Urinary bladder (tissue), 4 donors: Measurements from ENCODE around the gene PTPRN2. TPM values are rescaled to one million over a fixed set of nuclear protein-coding genes. Genes with fewer than 3 reads are reported as not detected.

Experiments
- DNase-seq: peaks from one replicate; pipeline ENCODE4 v3.0.0-alpha.2; 2015; ENCODE audit errors: extremely low spot score
- H3K27ac ChIP-seq: one replicate; pipeline ENCODE4 v1.5.1; 2013; ENCODE audit warnings: low read depth, mild to moderate bottlenecking, moderate library complexity
- H3K36me3 ChIP-seq: one replicate; pipeline ENCODE4 v1.6.1; 2013; ENCODE audit warnings: mild to moderate bottlenecking, moderate library complexity; ENCODE audit not compliant: insufficient read depth
- H3K4me1 ChIP-seq: one replicate; pipeline ENCODE4 v1.6.1; 2013; ENCODE audit warnings: mild to moderate bottlenecking, moderate library complexity; ENCODE audit not compliant: insufficient read depth
- H3K4me3 ChIP-seq: one replicate; pipeline ENCODE4 v1.5.1; 2013; ENCODE audit warnings: low read depth, low read length
- WGBS: extraction: QIAGEN DNeasy Blood & Tissue Kit; methylation state at CpG from one replicate; pipeline ENCODE4 v1.1.7; 2013; 5-methylcytosine and 5-hydroxymethylcytosine counted together
- polyA plus RNA-seq: library from polyadenylated mRNA; stranded (reverse); fragments of 200-250 nt; gene quantifications from one replicate; pipeline ENCODE4 v1.2.3, GENCODE V29; 2013
- total RNA-seq: library from RNA; depleted of rRNA; stranded (reverse); fragments of >200 nt; gene quantifications from one replicate; pipeline ENCODE4 v1.2.3, GENCODE V29; 2014
- donor health status: healthy with polysubstance abuse.
- donor health status: healthy.

Gene PTPRN2
- total and polyA plus RNA-seq, 2 donors: 2.8 to 4.4 TPM

DNA sequence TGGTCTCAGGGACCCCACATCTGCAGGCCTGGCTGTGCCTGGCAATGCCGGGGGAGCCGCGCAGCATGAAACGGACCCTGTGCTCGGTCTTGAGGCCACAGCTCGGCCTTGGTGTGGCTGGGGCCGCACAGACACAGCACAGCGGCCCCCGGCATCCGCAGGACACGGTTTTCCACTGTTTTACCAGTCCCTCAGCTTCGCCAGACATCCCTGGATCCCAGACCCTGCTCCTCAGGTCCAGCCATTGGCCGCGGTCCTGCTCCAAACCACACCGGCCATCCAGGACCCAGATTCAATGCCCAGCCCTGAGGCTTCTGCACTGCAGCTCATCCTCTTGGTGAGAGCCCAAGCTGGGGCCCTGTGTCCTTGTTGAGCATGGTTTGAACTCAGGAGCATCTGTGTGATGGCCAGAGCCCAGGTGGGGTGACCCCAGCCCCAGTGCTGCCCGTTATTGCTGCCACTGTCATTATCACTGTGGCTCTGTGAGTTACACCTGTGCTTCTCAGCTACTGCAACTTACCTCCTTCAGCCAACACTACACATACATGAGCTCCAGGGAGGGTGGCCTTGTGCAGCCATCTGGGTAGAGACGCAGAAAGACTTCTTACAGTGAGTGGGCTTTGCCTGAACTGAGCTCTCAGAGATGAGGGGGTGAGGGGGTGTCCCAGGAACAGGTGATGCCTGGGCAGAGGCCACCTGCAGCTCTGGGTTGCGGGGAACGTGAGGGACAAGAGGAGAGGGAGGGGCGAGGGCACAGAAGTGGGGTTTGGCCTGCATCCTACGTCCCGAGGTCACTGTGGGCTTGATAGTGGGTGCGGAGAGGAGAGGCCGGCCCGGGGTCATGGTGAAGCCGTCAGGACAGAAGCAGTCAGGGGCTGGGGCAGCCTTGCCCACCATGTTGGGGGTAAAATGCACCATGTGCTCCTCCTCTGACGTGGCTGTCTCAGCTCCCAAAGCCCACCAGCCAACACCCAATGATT lies 567.6 kb downstream of the PTPRN2 start:
- DNase-seq: no peak
- H3K36me3 ChIP-seq: no peaks in the 10 kb centered on the region
- no peak overlapping the region for H3K27ac ChIP-seq
- 95% methylated on average over 27 of the region's 27 CpGs for WGBS
- no peaks in the 10 kb centered on the region for H3K4me1 ChIP-seq
- no peak overlapping the region for H3K4me3 ChIP-seq

DNA sequence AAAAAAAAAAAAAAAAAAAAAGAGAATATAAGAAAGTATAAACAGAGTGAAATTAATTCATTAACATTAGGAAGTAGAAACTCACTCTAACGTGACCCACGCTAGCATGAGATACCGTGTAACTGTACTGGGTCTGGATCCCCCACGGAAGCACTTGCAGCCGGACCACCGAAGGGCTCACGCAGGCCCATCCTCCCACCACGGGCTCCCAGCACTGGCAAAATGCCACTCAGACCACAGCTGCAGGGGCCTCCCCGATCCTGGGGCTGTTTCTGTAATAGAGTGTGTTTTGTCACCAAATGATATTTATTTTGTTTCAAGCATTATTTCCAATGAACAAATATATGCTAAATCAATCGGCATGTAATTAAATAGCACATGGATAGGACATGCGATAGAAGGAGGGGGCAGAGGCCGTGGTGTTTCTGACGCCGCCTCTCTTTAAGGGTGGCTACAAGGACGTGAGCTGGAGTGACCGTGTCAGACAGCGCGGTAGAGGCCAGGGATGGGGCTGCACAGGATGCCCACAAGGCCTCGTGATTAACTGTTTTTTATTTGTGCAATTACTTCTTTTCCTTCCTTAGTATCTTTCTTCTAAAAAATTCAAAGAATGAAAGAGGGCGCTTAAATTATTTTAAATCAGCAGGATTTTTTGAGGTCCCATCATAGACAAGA lies 568.5 kb downstream of the PTPRN2 start:
- Histone ChIP-seq H3K36me3 (no peaks in the 10 kb centered on the region), H3K4me1 (no peaks in the 10 kb centered on the region), H3K27ac (no peak overlapping the region), H3K4me3 (no peak overlapping the region)
- 87% methylated on average over 20 of the region's 20 CpGs for WGBS
- DNase-seq: no peak

DNA sequence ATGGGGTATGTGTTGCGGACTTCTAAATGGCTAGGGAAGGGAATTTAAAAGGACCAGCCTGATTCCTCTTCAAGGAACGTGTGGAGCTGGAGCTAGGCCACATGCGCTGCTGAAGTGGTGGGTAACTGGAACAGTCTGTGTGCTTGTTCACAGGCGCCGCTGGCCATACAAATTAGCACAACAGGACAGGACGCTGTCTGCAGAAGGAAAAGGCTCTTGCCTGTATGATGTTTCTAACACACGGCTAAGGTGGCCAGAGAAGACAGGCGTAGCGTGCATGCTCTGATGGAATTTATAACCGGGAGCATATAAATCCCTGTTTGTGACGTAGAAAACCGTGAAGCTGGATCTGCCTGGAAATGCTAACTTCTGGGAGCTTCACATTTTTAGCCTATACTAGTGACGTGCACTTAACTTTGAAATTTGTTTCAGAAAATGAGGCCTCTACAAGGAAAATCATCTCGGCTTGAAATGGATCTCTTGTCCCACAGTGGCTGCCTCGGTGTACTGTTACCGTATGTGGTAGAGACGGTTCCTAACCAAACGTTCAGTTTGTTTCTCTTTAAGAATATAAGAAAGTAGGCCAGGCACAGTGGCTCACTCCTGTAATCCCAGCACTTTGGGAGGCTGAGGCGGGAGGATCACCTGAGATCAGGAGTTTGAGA lies 569.4 kb downstream of the PTPRN2 start:
- no peak for DNase-seq
- WGBS: 90% methylated on average over 19 of the region's 19 CpGs
- H3K27ac ChIP-seq: no peak overlapping the region
- H3K4me1 ChIP-seq: no peaks in the 10 kb centered on the region
- H3K36me3 ChIP-seq: no peaks in the 10 kb centered on the region
- H3K4me3 ChIP-seq: no peak overlapping the region

DNA sequence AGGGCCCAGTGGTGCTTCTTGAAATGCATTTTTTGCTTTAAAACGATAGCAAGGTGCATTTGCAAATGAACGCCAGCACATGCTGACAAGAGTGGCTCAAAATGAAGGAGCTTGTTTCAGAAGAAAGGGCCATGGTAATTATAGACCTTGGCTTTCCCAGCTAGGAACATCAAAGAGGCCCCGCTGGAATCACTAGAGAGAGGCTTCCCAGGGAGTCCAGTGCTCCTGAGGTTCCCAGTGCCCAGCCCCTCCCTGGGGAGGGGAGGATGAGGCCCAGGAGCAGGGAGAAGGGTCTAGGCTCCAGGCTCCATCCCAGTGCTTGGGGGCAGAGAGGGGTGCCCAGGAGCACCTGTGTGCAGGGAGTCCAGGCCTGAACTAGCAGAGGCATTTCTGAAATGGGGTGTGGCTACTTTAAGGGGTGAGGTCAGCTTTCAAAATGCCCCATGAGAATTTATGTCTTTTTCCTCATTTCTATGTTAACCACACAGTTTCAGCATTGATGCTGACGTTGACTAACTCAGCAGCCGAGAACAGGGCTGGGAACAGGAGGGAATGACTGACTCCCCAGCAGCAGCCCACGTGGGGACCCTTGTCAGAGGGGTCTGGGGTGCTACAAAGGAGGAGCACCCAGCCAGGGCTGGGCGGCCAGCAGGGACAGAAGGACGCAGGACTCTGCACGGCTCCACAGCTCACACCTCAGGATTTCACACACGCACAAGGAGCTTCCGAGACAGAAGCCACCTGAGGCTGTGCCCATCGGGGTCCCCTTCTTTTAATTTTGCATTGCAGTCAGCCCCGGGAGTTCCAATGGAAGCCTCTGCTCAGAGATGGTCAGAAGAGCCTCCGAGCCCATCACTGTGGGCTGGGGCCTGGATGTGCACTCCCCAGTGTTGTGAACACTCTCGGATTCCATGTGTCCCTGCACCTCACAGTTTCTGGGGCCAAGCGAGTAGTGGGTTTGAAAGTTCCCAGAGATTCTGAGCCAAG lies 570.2 kb downstream of the PTPRN2 start:
- H3K27ac ChIP-seq: no peak overlapping the region
- H3K4me3 ChIP-seq: no peak overlapping the region
- no peaks in the 10 kb centered on the region for H3K4me1 ChIP-seq
- H3K36me3 ChIP-seq: no peaks in the 10 kb centered on the region
- DNase-seq: no peak
- WGBS: 78% methylated on average over 16 of the region's 16 CpGs

DNA sequence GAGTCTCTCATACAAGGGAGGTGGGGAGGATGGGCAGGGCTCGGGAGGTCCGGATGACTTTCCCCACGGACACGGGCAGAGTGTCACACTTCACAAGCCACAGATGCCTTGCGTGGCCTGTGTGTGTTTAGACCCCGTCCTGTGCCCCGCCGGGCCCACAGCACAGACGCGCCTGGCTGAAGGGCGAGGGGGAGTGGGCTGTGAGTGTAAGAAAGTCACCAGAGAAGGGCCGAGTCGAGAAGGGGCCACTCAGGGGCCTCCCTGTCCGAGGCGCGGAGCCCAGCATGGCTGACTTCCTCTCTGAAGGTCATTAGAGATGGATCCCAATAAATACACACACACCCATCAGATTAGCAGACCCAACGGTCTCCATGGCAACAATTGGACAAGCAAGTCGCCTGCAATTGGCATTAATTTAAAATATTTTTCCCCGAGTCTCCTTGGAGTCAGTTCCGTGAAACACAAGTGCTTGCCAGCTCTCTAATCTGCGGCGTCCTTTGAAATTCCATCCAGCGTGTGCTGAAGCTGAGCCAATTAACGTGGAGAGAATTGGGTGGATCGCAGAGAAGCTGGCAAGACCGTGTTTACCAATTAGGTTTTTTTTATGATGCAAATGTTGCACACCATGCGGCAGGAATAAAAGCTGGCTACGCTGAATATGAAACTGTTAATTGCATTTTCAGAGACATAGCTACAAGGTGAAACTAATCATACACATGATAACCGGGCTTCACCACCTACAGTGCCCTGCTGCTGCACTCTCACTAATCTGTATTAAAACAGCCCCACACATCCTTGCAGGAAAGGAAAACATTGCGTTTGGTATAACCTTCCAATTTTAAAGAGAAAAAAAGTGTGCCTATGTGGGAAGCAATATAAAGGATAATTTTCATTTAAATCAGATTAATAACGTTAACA lies 571.2 kb downstream of the PTPRN2 start:
- WGBS: 17% methylated on average over 31 of the region's 31 CpGs
- Histone ChIP-seq H3K27ac (no peak overlapping the region), H3K4me1 (no peaks in the 10 kb centered on the region), H3K4me3 (no peak overlapping the region), H3K36me3 (no peaks in the 10 kb centered on the region)
- DNase-seq: peak; percentile 39

DNA sequence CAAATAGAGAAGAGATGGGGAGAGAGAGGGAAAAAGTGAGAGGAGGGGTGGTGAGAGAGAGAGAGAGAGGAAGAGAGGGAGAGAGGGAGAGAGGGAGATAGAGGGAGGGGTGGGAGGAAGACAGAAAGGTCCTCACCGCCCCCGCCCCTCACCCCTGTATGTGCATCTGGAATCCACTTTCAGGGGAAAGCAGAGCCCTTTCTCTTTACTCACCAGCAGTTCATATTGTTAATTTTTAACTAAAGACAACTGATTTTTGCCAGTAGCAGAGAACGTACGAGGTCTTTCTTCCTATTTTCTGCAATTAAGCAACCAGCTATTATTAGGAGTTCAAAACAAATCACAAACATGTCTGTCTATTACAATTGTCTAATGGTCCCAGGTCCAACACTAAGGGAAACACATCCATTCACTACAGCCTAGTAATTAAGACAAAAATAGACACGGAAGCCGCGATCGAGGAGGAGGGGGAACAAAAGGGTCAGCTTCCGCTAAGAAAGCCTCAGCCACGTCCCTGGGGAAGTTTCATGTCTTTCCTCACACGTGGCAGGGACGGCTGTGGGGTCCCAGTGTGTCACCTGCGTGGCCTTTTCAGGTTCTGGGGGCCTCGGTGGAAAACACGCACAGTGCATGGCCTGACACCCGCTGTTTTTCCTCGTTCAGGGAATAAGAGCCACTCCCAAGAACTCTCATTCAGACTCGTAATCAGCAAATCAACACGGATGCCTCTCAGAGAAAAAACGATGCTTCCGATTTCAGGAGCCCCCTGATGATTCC lies 572.0 kb downstream of the PTPRN2 start:
- no peak overlapping the region for H3K4me3 ChIP-seq
- no peak overlapping the region for H3K27ac ChIP-seq
- 51% methylated on average over 21 of the region's 21 CpGs for WGBS
- no peaks in the 10 kb centered on the region for H3K4me1 ChIP-seq
- H3K36me3 ChIP-seq: no peaks in the 10 kb centered on the region
- no peak for DNase-seq

DNA sequence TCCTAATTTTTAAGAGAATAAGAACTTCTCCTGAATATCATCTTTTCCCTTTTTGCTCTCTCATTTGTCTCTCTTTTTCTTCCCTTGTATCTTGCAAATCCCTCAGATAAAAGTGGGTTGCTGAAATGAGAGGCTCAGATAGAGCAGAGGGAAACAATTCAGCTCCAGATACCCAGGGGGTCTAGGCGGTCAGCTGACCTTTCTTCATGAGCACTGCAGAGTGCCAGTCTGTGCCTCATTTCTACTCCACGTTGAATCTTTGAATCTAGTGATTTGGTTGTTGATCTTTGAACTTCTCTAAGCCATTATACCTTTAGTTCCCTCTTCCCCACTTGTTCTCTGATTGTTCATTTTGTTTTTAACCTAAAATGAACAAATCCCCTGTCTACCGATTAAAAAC lies 572.6 kb downstream of the PTPRN2 start:
- no peak overlapping the region for H3K4me3 ChIP-seq
- H3K27ac ChIP-seq: no peak overlapping the region
- H3K36me3 ChIP-seq: no peaks in the 10 kb centered on the region
- no peaks in the 10 kb centered on the region for H3K4me1 ChIP-seq
- 75% methylated on average over 3 of the region's 3 CpGs for WGBS
- no peak for DNase-seq

DNA sequence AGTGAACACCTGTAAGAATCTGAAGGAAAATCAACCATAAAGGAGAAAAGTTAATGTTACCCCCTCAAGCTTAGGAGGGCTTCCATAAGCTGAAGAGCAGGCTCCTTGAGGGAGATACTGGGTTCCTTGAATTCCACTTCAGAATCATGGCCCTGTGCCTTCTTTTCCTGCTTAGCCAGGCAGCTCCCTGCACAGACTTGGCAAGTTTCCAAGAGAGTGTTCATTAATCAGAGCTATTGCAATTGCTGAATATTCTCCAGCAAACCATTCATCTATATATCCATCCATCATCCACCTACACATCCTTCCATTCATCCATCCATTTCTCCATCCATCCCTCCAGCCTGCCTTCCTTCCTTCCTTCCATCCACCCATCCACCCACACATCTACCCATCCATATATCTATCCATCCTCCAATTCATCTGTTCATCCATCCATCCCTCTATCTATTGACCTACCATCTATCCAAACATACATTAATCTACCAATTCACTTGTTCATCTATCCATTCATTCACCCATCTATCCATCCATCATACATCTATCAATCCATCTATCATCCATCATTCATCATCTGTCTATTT lies 574.4 kb downstream of the PTPRN2 start:
- Histone ChIP-seq H3K36me3 (no peaks in the 10 kb centered on the region), H3K4me1 (no peaks in the 10 kb centered on the region)
- no peak for DNase-seq

DNA sequence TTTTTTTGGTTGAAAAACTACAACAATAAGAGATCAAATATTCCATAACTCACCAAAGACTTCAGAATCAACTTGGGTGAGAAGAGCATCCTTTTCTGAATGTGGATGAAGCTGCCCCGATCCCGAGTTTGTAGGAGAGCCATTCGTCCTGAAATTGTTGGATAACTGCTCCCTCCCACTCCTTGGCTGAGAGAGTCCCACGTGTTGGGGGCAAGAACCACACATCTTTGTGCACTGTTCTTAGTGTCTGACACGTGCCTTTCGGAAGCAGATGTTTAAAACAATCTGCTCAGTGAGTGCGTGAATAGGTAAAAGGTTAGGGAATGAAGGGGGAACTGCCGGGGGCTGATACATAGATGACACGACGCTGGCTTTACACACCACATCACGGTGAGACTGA lies 575.7 kb downstream of the PTPRN2 start:
- Histone ChIP-seq H3K27ac (no peak overlapping the region), H3K4me3 (no peak overlapping the region), H3K36me3 (no peaks in the 10 kb centered on the region), H3K4me1 (no peaks in the 10 kb centered on the region)
- 81% methylated on average over 11 of the region's 11 CpGs for WGBS
- no peak for DNase-seq

More for the DNA sequence above, 574.4 kb downstream of the PTPRN2 start:
- no peak overlapping the region for H3K27ac ChIP-seq
- H3K4me3 ChIP-seq: no peak overlapping the region

DNA sequence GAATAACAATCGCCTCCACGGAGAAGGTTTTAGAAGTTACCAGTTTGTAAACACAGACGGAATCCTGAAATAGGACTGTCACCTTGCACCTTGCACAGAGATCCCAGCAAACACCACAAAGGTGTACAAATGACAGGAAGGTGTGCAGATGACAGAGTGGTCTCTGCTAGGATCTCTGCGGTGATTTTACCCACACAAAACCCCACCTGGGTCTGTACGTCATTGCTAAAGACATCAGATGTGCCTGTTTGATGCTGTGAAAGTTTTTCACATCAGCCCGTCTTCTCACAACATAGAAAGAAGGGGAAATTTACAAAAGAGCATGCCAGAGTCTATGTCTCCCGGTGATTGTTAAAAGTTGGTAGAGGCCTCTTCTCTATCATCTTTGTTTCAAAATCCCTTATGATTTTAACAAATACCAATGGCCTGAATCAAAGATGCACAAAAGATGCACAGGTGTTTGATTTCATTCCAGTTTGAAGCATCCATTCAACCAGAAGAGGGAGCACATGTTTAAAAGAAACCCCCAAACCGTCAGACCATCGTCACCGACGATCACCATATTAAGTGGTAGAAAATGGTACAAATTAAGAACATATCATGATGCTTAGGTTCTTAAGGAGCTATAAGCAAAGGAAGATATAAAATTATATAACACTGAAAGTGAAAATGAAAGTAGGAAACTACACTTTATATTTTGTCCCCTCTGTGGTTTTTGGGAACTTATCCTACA lies 576.5 kb downstream of the PTPRN2 start:
- no peaks in the 10 kb centered on the region for H3K4me1 ChIP-seq
- H3K4me3 ChIP-seq: no peak overlapping the region
- H3K36me3 ChIP-seq: no peaks in the 10 kb centered on the region
- WGBS: 48% methylated on average over 11 of the region's 11 CpGs
- DNase-seq: no peak
- H3K27ac ChIP-seq: no peak overlapping the region

DNA sequence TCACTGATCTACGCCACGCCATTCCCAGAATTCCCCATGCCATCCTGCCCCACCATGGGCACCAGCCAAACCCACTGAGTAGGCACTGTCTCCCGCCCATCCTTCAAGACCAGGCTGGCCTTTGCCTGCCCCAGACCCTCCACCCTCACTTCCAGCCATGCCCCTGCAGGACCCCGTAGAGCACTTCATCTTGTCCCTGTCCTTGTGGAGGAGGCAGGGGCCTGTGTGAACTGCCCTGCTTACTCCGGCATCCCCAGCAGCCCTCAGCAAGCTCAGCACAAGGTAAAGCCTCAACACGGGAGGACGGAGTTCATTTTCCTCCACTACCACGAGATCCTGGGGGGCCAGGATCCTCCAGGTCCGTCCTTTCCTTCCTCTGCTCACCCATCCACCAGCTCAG lies 577.7 kb downstream of the PTPRN2 start:
- 67% methylated on average over 9 of the region's 9 CpGs for WGBS
- DNase-seq: no peak
- H3K36me3 ChIP-seq: no peaks in the 10 kb centered on the region

More for the DNA sequence above, 577.7 kb downstream of the PTPRN2 start:
- Histone ChIP-seq H3K4me1 (no peaks in the 10 kb centered on the region), H3K27ac (no peak overlapping the region), H3K4me3 (no peak overlapping the region)
